ENCODE measurements around the gene GDF10.

GRCh38 chr10:47358457-47358856 is 58.5 kb downstream of the GDF10 start:
- TF ChIP-seq POLR2A (IDR thresholded peaks at IDR 0.05) (no peak), CTCF (IDR thresholded peaks at IDR 0.05) (no peak)
